ENCODE measurements around the gene FOXD1. TPM values are rescaled to one million over a fixed set of nuclear protein-coding genes. Genes with fewer than 3 reads are reported as not detected.
"Not testable (repeated sequence)": the region's sequence is repeated elsewhere in the genome, so short reads cannot be mapped to it uniquely, and the experiment has no call there.

The FOXD1 gene
- total RNA-seq, 1 experiment from 2014 or later, result 26.5 TPM

- DNase-seq, result no peak
- no peaks in the 10 kb centered on the region for H3K9me3 ChIP-seq
- no peak overlapping the region for H3K4me3 ChIP-seq
- H3K36me3 ChIP-seq, result no peaks in the 10 kb centered on the region
- H3K27me3 ChIP-seq, result 0 out of 2 replicates have a peak, but pooled peaks cover 4% of the 10 kb centered on the region
Observed at GRCh38 chr5:73480500-73480899, 31.9 kb upstream of the FOXD1 start.

GRCh38 chr5:73472116-73472515 is 23.5 kb upstream of the FOXD1 start:
- no peaks in the 10 kb centered on the region for H3K27me3 ChIP-seq
- H3K4me3 ChIP-seq, result no peak overlapping the region
- DNase-seq, result no peak
- H3K9me3 ChIP-seq, result no peaks in the 10 kb centered on the region
- no peaks in the 10 kb centered on the region for H3K36me3 ChIP-seq

GRCh38 chr5:73471654-73472053 is 23.1 kb upstream of the FOXD1 start:
- H3K27me3 ChIP-seq, result no peaks in the 10 kb centered on the region
- no peak overlapping the region for H3K4me3 ChIP-seq

GRCh38 chr5:73469878-73470277 is 21.3 kb upstream of the FOXD1 start:
- no peak for DNase-seq

More at GRCh38 chr5:73471654-73472053, 23.1 kb upstream of the FOXD1 start:
- Histone ChIP-seq H3K36me3 (no peaks in the 10 kb centered on the region), H3K9me3 (no peaks in the 10 kb centered on the region)
- DNase-seq, result no peak

GRCh38 chr5:73468638-73469037 is 20.1 kb upstream of the FOXD1 start:
- not testable (repeated sequence) for DNase-seq, H3K27me3 ChIP-seq, H3K9me3 ChIP-seq, H3K36me3 ChIP-seq, H3K4me3 ChIP-seq

More at GRCh38 chr5:73469878-73470277, 21.3 kb upstream of the FOXD1 start:
- Histone ChIP-seq H3K4me3 (no peak overlapping the region), H3K27me3 (no peaks in the 10 kb centered on the region), H3K36me3 (no peaks in the 10 kb centered on the region), H3K9me3 (no peaks in the 10 kb centered on the region)

GRCh38 chr5:73464016-73464745 is 15.6 kb upstream of the FOXD1 start:
- Histone ChIP-seq H3K4me3 (no peak overlapping the region), H3K36me3 (no peaks in the 10 kb centered on the region), H3K9me3 (no peaks in the 10 kb centered on the region), H3K27me3 (no peaks in the 10 kb centered on the region)
- DNase-seq, result peak; percentile 87

GRCh38 chr5:73460133-73460532 is 11.6 kb upstream of the FOXD1 start:
- Histone ChIP-seq H3K9me3 (no peaks in the 10 kb centered on the region), H3K36me3 (no peaks in the 10 kb centered on the region), H3K4me3 (no peak overlapping the region), H3K27me3 (no peaks in the 10 kb centered on the region)
- no peak for DNase-seq

GRCh38 chr5:73459366-73459765 is 10.8 kb upstream of the FOXD1 start:
- no peak for DNase-seq
- Histone ChIP-seq H3K9me3 (no peaks in the 10 kb centered on the region), H3K4me3 (no peak overlapping the region), H3K27me3 (no peaks in the 10 kb centered on the region), H3K36me3 (no peaks in the 10 kb centered on the region)

GRCh38 chr5:73456462-73456861 is 7.9 kb upstream of the FOXD1 start:
- H3K4me3 ChIP-seq, DNase-seq, H3K27me3 ChIP-seq, H3K36me3 ChIP-seq, H3K9me3 ChIP-seq: not testable (repeated sequence)

- DNase-seq, result peak; percentile 36
- Histone ChIP-seq H3K9me3 (no peaks in the 10 kb centered on the region), H3K36me3 (no peaks in the 10 kb centered on the region), H3K27me3 (peaks cover 12% of the 10 kb centered on the region), H3K4me3 (no peak overlapping the region)
Observed at GRCh38 chr5:73454379-73455036, 5.9 kb upstream of the FOXD1 start.

GRCh38 chr5:73452215-73452614 is 3.6 kb upstream of the FOXD1 start:
- H3K27me3 ChIP-seq, result peaks cover 12% of the 10 kb centered on the region
- H3K4me3 ChIP-seq, result no peak overlapping the region
- no peaks in the 10 kb centered on the region for H3K9me3 ChIP-seq
- DNase-seq, result no peak
- H3K36me3 ChIP-seq, result no peaks in the 10 kb centered on the region

GRCh38 chr5:73451224-73452130 is 2.9 kb upstream of the FOXD1 start:
- peak; percentile 71 for DNase-seq
- H3K27me3 ChIP-seq, result peaks cover 12% of the 10 kb centered on the region
- H3K9me3 ChIP-seq, result no peaks in the 10 kb centered on the region
- peak overlapping the region; percentile 40 for H3K4me3 ChIP-seq
- H3K36me3 ChIP-seq, result no peaks in the 10 kb centered on the region

- Histone ChIP-seq H3K9me3 (no peaks in the 10 kb centered on the region), H3K36me3 (no peaks in the 10 kb centered on the region), H3K4me3 (peak overlapping the region; percentile 40), H3K27me3 (peaks cover 12% of the 10 kb centered on the region)
- no peak for DNase-seq
Observed at GRCh38 chr5:73450672-73451223, 2.2 kb upstream of the FOXD1 start.

GRCh38 chr5:73450137-73450536 is 1.6 kb upstream of the FOXD1 start:
- H3K36me3 ChIP-seq, result no peaks in the 10 kb centered on the region
- no peaks in the 10 kb centered on the region for H3K9me3 ChIP-seq
- no peak for DNase-seq
- no peak overlapping the region for H3K4me3 ChIP-seq
- peaks cover 12% of the 10 kb centered on the region for H3K27me3 ChIP-seq

- Histone ChIP-seq H3K27me3 (peaks cover 12% of the 10 kb centered on the region), H3K9me3 (no peaks in the 10 kb centered on the region), H3K4me3 (peak overlapping the region; percentile 81), H3K36me3 (no peaks in the 10 kb centered on the region)
- peak; percentile 68 for DNase-seq
Observed at GRCh38 chr5:73447530-73448462, 781 bp downstream of the FOXD1 start.
